Epithelial cell of proximal tubule (primary cell): ENCODE results near the gene RAB19. TPM values are rescaled to one million over a fixed set of nuclear protein-coding genes. Genes with fewer than 3 reads are reported as not detected.

Source experiments
- DNase-seq: peaks from one replicate; pipeline ENCODE4 v3.0.0-alpha.2; 2011; ENCODE audit warnings: low read depth
- H3K4me3 ChIP-seq: 2 replicates; pipeline ENCODE4 v1.5.1; 2011; ENCODE audit warnings: low read depth, mild to moderate bottlenecking, low read length
- CTCF ChIP-seq: conservative IDR thresholded peaks from 2 replicates; pipeline ENCODE4 v1.5.1; 2012; ENCODE audit warnings: low read depth, mild to moderate bottlenecking, low read length
- total RNA-seq: library from RNA; depleted of rRNA; stranded (reverse); fragments of >200 nt; gene quantifications from 2 replicates; pipeline ENCODE4 v1.2.3, GENCODE V29; 2015

RAB19 gene
- 2.7 and 3.6 TPM in 2 replicates for total RNA-seq

GRCh38 chr7:140403878-140404564 lies at the start of gene RAB19:
TSS of gene RAB19 (plus strand) at chr7:140404058. CDS start at chr7:140407647, 3,589 bp downstream.
- TF ChIP-seq CTCF: no peak
- H3K4me3 ChIP-seq: peak within 1 kb of the TSS; percentile 67
- DNase-seq: no peak

GRCh38 chr7:140358024-140358411 lies 45.8 kb upstream of the RAB19 start:
- H3K4me3 ChIP-seq: no peak overlapping the region
- DNase-seq: no peak
- no peak for TF ChIP-seq CTCF

GRCh38 chr7:140358412-140359051 lies 45.3 kb upstream of the RAB19 start:
- no peak for TF ChIP-seq CTCF
- H3K4me3 ChIP-seq: no peak overlapping the region
- DNase-seq: no peak

GRCh38 chr7:140360697-140361229 lies 43.1 kb upstream of the RAB19 start:
- TF ChIP-seq CTCF: no peak
- H3K4me3 ChIP-seq: no peak overlapping the region
- DNase-seq: no peak

- no peak for DNase-seq
- no peak overlapping the region for H3K4me3 ChIP-seq
- TF ChIP-seq CTCF: no peak
These were observed 39.0 kb upstream of the RAB19 start for GRCh38 chr7:140364819-140365218.

- no peak overlapping the region for H3K4me3 ChIP-seq
- DNase-seq: no peak
- TF ChIP-seq CTCF: no peak
These were observed 36.3 kb upstream of the RAB19 start for GRCh38 chr7:140367528-140367927.
